Stimulated activated CD4-positive, alpha-beta T cell treated with anti-CD3 and anti-CD28 coated beads, Interleukin-12 subunit alpha, Interleukin-12 subunit beta, amount 100 ng/mL, for 4 hours (primary cell): Measurements from ENCODE around the gene DIRAS1.

Experiments used
- DNase-seq: peaks from one replicate; pipeline ENCODE4 v3.0.0-alpha.2; 2020

The DIRAS1 gene

GRCh38 chr19:2720777-2721569, at the start of gene DIRAS1:
Gene DIRAS1 (minus strand): TSS chr19:2721372. CDS start chr19:2717806, 3,566 bp downstream.
- no peak for DNase-seq

GRCh38 chr19:2770055-2771013, 49.2 kb upstream of the DIRAS1 start:
- no peak for DNase-seq

GRCh38 chr19:2769218-2769617, 48.0 kb upstream of the DIRAS1 start:
- no peak for DNase-seq

GRCh38 chr19:2768365-2769132, 47.4 kb upstream of the DIRAS1 start:
- no peak for DNase-seq

- no peak for DNase-seq
Observed at GRCh38 chr19:2767688-2768087, 46.5 kb upstream of the DIRAS1 start.

GRCh38 chr19:2766594-2767372, 45.6 kb upstream of the DIRAS1 start:
- DNase-seq, result no peak

GRCh38 chr19:2765376-2765775, 44.2 kb upstream of the DIRAS1 start:
- no peak for DNase-seq

GRCh38 chr19:2764945-2765344, 43.8 kb upstream of the DIRAS1 start:
- no peak for DNase-seq

- DNase-seq, result no peak
Observed at GRCh38 chr19:2763687-2764086, 42.5 kb upstream of the DIRAS1 start.

GRCh38 chr19:2762783-2763496, 41.8 kb upstream of the DIRAS1 start:
- DNase-seq, result no peak

- DNase-seq, result no peak
Observed at GRCh38 chr19:2761876-2762782, 41.0 kb upstream of the DIRAS1 start.

- DNase-seq, result no peak
Observed at GRCh38 chr19:2761309-2761677, 40.1 kb upstream of the DIRAS1 start.

GRCh38 chr19:2759965-2760364, 38.8 kb upstream of the DIRAS1 start:
- no peak for DNase-seq

- DNase-seq, result no peak
Observed at GRCh38 chr19:2759362-2759761, 38.2 kb upstream of the DIRAS1 start.

GRCh38 chr19:2758601-2759313, 37.6 kb upstream of the DIRAS1 start:
- no peak for DNase-seq

- no peak for DNase-seq
Observed at GRCh38 chr19:2756921-2757881, 36.0 kb upstream of the DIRAS1 start.

GRCh38 chr19:2756477-2756876, 35.3 kb upstream of the DIRAS1 start:
- no peak for DNase-seq

- no peak for DNase-seq
Observed at GRCh38 chr19:2755811-2756210, 34.6 kb upstream of the DIRAS1 start.

- DNase-seq, result no peak
Observed at GRCh38 chr19:2755448-2755705, 34.2 kb upstream of the DIRAS1 start.
